ENCODE measurements around the gene FRMD4A.

- TF ChIP-seq, protein P1, sequence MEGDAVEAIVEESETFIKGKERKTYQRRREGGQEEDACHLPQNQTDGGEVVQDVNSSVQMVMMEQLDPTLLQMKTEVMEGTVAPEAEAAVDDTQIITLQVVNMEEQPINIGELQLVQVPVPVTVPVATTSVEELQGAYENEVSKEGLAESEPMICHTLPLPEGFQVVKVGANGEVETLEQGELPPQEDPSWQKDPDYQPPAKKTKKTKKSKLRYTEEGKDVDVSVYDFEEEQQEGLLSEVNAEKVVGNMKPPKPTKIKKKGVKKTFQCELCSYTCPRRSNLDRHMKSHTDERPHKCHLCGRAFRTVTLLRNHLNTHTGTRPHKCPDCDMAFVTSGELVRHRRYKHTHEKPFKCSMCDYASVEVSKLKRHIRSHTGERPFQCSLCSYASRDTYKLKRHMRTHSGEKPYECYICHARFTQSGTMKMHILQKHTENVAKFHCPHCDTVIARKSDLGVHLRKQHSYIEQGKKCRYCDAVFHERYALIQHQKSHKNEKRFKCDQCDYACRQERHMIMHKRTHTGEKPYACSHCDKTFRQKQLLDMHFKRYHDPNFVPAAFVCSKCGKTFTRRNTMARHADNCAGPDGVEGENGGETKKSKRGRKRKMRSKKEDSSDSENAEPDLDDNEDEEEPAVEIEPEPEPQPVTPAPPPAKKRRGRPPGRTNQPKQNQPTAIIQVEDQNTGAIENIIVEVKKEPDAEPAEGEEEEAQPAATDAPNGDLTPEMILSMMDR (IDR thresholded peaks at IDR 0.05; ENCODE audit: low read depth, low read length), result no peak
- TF ChIP-seq POLR2A (IDR thresholded peaks at IDR 0.05; ENCODE audit: extremely low read depth, insufficient read length), result no peak
Measured at GRCh38 chr10:13767676-13768178, 563.0 kb downstream of the FRMD4A start.

All from NB4 (cell line).